Uterus (tissue), 2 donors: Measurements from ENCODE around the gene ARHGAP19.

Experiments
- CTCF ChIP-seq, 4 experiments: fragments of 200-600 bp in 2 of 4; fragments of 450-650 bp in 2 of 4; sonication (generic) in 2 of 4; IDR thresholded peaks; one replicate each; pipeline ENCODE4 v1.5.1; 2016 to 2019; ENCODE audit warnings: antibody characterized with exemption in 4 of 4, mild to moderate bottlenecking in 2 of 4, moderate library complexity in 1 of 4
- POLR2A ChIP-seq, 2 donors: fragments of 450-650 bp; IDR thresholded peaks; one replicate each; pipeline ENCODE4 v1.6.1; 2016; ENCODE audit warnings: antibody characterized with exemption in 2 of 2, mild to moderate bottlenecking in 1 of 2, moderate library complexity in 1 of 2

DNA sequence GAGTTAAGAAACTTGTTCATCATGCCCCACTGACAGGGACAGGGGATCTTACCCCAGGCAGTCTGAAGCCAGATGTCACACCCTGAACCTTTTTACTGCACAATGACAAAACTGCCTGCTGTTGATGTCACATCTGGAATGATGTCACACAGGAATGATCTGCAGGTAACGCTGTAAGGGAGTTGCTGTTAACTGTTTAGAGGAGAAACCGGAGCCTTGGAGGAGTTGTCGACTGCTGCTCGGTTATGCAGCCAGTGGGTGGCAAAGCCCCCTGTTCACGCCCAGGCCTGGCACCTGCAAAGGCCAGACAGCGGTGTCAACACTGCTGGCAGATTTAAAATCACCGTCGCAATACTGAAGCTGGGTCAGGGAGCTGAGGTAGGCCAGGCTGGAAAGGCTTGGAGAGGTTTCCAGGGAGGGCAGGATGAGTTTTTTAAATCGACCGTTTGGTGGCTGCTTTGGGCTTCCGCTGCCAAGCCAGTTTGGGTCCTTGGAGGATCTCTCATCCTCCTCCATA lies 96.7 kb downstream of the ARHGAP19 start:
- TF ChIP-seq CTCF (IDR thresholded peaks at IDR 0.05) (no peak), POLR2A (IDR thresholded peaks at IDR 0.05) (no peak)
